HEK293 (cell line): ENCODE measurements around the gene PTPRH.

Source experiments
- CTCF ChIA-PET: fragments of 350-600 bp; formaldehyde crosslinking; extraction: SDS; loops from one replicate; lab custom pipeline; 2021; ENCODE audit warnings: antibody characterized with exemption; lab: Yijun Ruan, JAX
- POLR2A ChIA-PET: fragments of 300-600 bp; formaldehyde crosslinking; extraction: SDS; loops from one replicate; lab custom pipeline; 2020; ENCODE audit warnings: antibody characterized with exemption, inconsistent platforms; lab: Yijun Ruan, JAX
- H3K27ac ChIP-seq: fragments of 200-500 bp; sonication (Bioruptor generic); 2 replicates; pipeline ENCODE4 v1.5.1; 2014; ENCODE audit warnings: low read depth, low read length, control low read depth, inconsistent platforms; ENCODE audit errors: extremely low read depth
- H3K36me3 ChIP-seq, 2 experiments: fragments of 200-500 bp in 1 of 2; sonication (Bioruptor generic) in 1 of 2; 1 replicate in 1 of 2; 2 replicates in 1 of 2; pipeline ENCODE4 v1.5.1; 2014 to 2017; ENCODE audit warnings: inconsistent platforms in 2 of 2, low read length in 2 of 2; ENCODE audit not compliant: control insufficient read depth in 2 of 2, insufficient read depth in 1 of 2
- H3K4me1 ChIP-seq: fragments of 200-500 bp; sonication (Bioruptor generic); 2 replicates; pipeline ENCODE4 v1.5.1; 2014; ENCODE audit warnings: mild to moderate bottlenecking, low read length, inconsistent platforms; ENCODE audit not compliant: control insufficient read depth, insufficient read depth
- H3K4me3 ChIP-seq: 2 replicates; pipeline ENCODE4 v1.5.1; 2011; ENCODE audit warnings: low read depth, mild to moderate bottlenecking, control low read depth, low read length, moderate library complexity
- H3K9me3 ChIP-seq: fragments of 200-500 bp; sonication (Bioruptor generic); 2 replicates; pipeline ENCODE4 v1.5.1; 2014; ENCODE audit warnings: low read depth, low read length, inconsistent platforms; ENCODE audit not compliant: control insufficient read depth, insufficient read depth
- GLIS2 ChIP-seq: fragments of 450-650 bp; formaldehyde crosslinking; IDR thresholded peaks from 2 replicates; pipeline ENCODE4 v1.5.1; 2016; ENCODE audit warnings: missing biosample characterization, missing genetic modification characterization
- IKZF3 ChIP-seq: fragments of 450-650 bp; IDR thresholded peaks from 2 replicates; pipeline ENCODE4 v1.5.0; 2018; ENCODE audit warnings: missing biosample characterization, mild to moderate bottlenecking, missing genetic modification characterization, moderate library complexity
- REPIN1 ChIP-seq: fragments of 450-650 bp; formaldehyde crosslinking; IDR thresholded peaks from 2 replicates; pipeline ENCODE4 v1.5.1; 2017; ENCODE audit warnings: missing biosample characterization, missing genetic modification characterization, low read depth
- ZNF112 ChIP-seq: fragments of 450-650 bp; formaldehyde crosslinking; IDR thresholded peaks from 2 replicates; pipeline ENCODE4 v1.5.0; 2017; ENCODE audit warnings: missing biosample characterization, missing genetic modification characterization
- ZNF16 ChIP-seq: fragments of 450-650 bp; formaldehyde crosslinking; IDR thresholded peaks from 2 replicates; pipeline ENCODE4 v1.5.1; 2016; ENCODE audit warnings: low read depth, missing biosample characterization, missing genetic modification characterization
- ZNF175 ChIP-seq: fragments of 450-650 bp; formaldehyde crosslinking; IDR thresholded peaks from 2 replicates; pipeline ENCODE4 v1.5.1; 2016; ENCODE audit warnings: missing biosample characterization, missing genetic modification characterization
- ZNF19 ChIP-seq: fragments of 450-650 bp; formaldehyde crosslinking; IDR thresholded peaks from 2 replicates; pipeline ENCODE4; 2016; ENCODE audit warnings: missing biosample characterization, missing genetic modification characterization, low read depth
- ZNF292 ChIP-seq: fragments of 450-650 bp; formaldehyde crosslinking; IDR thresholded peaks from 2 replicates; pipeline ENCODE4 v1.5.1; 2016; ENCODE audit warnings: low read depth, missing biosample characterization, missing genetic modification characterization, borderline replicate concordance
- ZNF521 ChIP-seq: fragments of 450-650 bp; formaldehyde crosslinking; IDR thresholded peaks from 2 replicates; pipeline ENCODE4 v1.5.1; 2017; ENCODE audit warnings: missing biosample characterization, mild to moderate bottlenecking, missing genetic modification characterization
- ZNF529 ChIP-seq: fragments of 450-650 bp; formaldehyde crosslinking; IDR thresholded peaks from 2 replicates; pipeline ENCODE4 v1.5.1; 2017; ENCODE audit warnings: missing genetic modification characterization, missing biosample characterization; ENCODE audit not compliant: insufficient replicate concordance
- ZNF530 ChIP-seq: fragments of 450-650 bp; formaldehyde crosslinking; IDR thresholded peaks from 2 replicates; pipeline ENCODE4 v1.5.1; 2016; ENCODE audit warnings: low read depth, missing biosample characterization, missing genetic modification characterization
- ZNF600 ChIP-seq: fragments of 450-650 bp; formaldehyde crosslinking; IDR thresholded peaks from 2 replicates; pipeline ENCODE4 v1.5.1; 2016; ENCODE audit warnings: missing biosample characterization, missing genetic modification characterization
- ZSCAN30 ChIP-seq: fragments of 450-650 bp; IDR thresholded peaks from 2 replicates; pipeline ENCODE4 v1.5.1; 2018; ENCODE audit warnings: missing biosample characterization, mild to moderate bottlenecking, missing genetic modification characterization, moderate library complexity
- TF ChIP-seq, protein P1 (sequence below): fragments of 450-650 bp; formaldehyde crosslinking; IDR thresholded peaks from 2 replicates; pipeline ENCODE4 v1.5.1; 2017; ENCODE audit warnings: missing biosample characterization, missing genetic modification characterization
- TF ChIP-seq, protein P2 (sequence below): fragments of 450-650 bp; formaldehyde crosslinking; IDR thresholded peaks from 2 replicates; pipeline ENCODE4 v1.5.1; 2017; ENCODE audit warnings: missing biosample characterization, mild to moderate bottlenecking, missing genetic modification characterization, moderate library complexity
- TF ChIP-seq, protein P3 (sequence below): fragments of 450-650 bp; formaldehyde crosslinking; IDR thresholded peaks from 2 replicates; pipeline ENCODE4 v1.5.1; 2016; ENCODE audit warnings: missing biosample characterization, missing genetic modification characterization, borderline replicate concordance
- TF ChIP-seq, protein P4 (sequence below): fragments of 450-650 bp; IDR thresholded peaks from 2 replicates; pipeline ENCODE4 v1.5.1; 2018; ENCODE audit warnings: missing biosample characterization, mild to moderate bottlenecking, missing genetic modification characterization
- TF ChIP-seq, protein P5 (sequence below): fragments of 450-650 bp; formaldehyde crosslinking; IDR thresholded peaks from 2 replicates; pipeline ENCODE4 v1.5.1; 2016; ENCODE audit warnings: missing biosample characterization, missing genetic modification characterization, borderline replicate concordance

PTPRH gene

DNA sequence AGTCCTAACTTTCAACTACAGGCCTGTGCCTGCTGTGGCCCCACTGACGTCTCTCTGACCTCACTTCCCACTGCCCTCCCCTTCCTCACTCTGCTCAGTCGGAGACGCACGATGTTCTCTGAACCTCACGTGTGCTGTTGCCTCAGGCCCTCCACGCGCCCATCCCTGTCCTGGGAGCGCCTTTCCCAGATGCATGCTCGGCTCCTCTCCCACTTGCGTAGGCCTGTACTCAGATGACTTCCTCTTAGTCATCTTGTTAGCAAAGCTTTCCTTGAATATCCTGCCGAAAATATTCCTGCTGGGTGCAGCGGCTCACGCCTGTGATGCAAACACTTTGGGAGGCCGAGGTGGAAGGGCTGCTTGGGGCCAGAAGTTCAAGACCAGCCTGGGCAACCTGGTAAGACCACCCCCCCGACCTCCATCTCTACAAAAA lies 19.9 kb downstream of the PTPRH start:
- ChIA-PET POLR2A (interaction anchor here (0.6 kb wide), 2 partner anchors 173 to 255 kb away, joined by 4 to 6 read pairs; no protein-coding TSS in a partner anchor), CTCF (interaction anchor here (0.6 to 0.7 kb wide), 4 partner anchors 53 to 1132 kb away, joined by 3 to 4 read pairs (median 3); no protein-coding TSS in a partner anchor)
- Histone ChIP-seq H3K9me3 (no peaks in the 10 kb centered on the region), H3K4me3 (no peak overlapping the region), H3K36me3 (no peaks in the 10 kb centered on the region), H3K4me1 (no peaks in the 10 kb centered on the region), H3K27ac (no peak overlapping the region)
- no peak for TF ChIP-seq ZNF19 (tag by site-specific recombination)
- TF ChIP-seq, protein P1, sequence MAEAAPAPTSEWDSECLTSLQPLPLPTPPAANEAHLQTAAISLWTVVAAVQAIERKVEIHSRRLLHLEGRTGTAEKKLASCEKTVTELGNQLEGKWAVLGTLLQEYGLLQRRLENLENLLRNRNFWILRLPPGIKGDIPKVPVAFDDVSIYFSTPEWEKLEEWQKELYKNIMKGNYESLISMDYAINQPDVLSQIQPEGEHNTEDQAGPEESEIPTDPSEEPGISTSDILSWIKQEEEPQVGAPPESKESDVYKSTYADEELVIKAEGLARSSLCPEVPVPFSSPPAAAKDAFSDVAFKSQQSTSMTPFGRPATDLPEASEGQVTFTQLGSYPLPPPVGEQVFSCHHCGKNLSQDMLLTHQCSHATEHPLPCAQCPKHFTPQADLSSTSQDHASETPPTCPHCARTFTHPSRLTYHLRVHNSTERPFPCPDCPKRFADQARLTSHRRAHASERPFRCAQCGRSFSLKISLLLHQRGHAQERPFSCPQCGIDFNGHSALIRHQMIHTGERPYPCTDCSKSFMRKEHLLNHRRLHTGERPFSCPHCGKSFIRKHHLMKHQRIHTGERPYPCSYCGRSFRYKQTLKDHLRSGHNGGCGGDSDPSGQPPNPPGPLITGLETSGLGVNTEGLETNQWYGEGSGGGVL (tag by site-specific recombination): no peak
- TF ChIP-seq, all 188 proteins: peak for 0

DNA sequence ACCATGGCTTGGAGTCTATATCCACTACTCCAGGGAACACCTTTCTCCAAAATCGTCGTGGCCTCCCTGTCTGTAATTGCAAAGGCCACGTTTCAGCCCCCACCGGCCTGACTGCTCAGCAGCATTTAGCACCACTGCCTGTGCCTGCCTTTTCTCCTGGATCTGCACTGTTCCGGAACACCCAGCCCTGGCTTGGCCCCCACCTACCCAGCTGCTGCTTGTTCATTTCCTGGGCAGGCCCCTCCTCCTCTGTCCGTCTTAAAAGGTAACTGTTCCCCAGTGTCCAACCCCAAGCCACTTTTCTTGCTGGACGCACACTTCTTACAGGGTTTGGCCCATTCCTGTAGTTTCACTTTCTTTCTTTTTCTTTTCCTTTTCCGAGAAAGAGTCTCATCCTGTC lies 20.7 kb downstream of the PTPRH start:
- no peak for TF ChIP-seq ZNF521 (tag by site-specific recombination)
- no peak for TF ChIP-seq ZNF529 (tag by site-specific recombination)
- peak; percentile 83 for TF ChIP-seq ZNF600 (tag by site-specific recombination)
- no peak for TF ChIP-seq ZSCAN30 (tag by site-specific recombination)
- TF ChIP-seq, protein P2, sequence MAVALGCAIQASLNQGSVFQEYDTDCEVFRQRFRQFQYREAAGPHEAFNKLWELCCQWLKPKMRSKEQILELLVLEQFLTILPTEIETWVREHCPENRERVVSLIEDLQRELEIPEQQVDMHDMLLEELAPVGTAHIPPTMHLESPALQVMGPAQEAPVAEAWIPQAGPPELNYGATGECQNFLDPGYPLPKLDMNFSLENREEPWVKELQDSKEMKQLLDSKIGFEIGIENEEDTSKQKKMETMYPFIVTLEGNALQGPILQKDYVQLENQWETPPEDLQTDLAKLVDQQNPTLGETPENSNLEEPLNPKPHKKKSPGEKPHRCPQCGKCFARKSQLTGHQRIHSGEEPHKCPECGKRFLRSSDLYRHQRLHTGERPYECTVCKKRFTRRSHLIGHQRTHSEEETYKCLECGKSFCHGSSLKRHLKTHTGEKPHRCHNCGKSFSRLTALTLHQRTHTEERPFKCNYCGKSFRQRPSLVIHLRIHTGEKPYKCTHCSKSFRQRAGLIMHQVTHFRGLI (tag by site-specific recombination): no peak
- no peak for TF ChIP-seq ZNF175 (tag by site-specific recombination)
- TF ChIP-seq ZNF112 (tag by site-specific recombination): no peak
- TF ChIP-seq, protein P3, sequence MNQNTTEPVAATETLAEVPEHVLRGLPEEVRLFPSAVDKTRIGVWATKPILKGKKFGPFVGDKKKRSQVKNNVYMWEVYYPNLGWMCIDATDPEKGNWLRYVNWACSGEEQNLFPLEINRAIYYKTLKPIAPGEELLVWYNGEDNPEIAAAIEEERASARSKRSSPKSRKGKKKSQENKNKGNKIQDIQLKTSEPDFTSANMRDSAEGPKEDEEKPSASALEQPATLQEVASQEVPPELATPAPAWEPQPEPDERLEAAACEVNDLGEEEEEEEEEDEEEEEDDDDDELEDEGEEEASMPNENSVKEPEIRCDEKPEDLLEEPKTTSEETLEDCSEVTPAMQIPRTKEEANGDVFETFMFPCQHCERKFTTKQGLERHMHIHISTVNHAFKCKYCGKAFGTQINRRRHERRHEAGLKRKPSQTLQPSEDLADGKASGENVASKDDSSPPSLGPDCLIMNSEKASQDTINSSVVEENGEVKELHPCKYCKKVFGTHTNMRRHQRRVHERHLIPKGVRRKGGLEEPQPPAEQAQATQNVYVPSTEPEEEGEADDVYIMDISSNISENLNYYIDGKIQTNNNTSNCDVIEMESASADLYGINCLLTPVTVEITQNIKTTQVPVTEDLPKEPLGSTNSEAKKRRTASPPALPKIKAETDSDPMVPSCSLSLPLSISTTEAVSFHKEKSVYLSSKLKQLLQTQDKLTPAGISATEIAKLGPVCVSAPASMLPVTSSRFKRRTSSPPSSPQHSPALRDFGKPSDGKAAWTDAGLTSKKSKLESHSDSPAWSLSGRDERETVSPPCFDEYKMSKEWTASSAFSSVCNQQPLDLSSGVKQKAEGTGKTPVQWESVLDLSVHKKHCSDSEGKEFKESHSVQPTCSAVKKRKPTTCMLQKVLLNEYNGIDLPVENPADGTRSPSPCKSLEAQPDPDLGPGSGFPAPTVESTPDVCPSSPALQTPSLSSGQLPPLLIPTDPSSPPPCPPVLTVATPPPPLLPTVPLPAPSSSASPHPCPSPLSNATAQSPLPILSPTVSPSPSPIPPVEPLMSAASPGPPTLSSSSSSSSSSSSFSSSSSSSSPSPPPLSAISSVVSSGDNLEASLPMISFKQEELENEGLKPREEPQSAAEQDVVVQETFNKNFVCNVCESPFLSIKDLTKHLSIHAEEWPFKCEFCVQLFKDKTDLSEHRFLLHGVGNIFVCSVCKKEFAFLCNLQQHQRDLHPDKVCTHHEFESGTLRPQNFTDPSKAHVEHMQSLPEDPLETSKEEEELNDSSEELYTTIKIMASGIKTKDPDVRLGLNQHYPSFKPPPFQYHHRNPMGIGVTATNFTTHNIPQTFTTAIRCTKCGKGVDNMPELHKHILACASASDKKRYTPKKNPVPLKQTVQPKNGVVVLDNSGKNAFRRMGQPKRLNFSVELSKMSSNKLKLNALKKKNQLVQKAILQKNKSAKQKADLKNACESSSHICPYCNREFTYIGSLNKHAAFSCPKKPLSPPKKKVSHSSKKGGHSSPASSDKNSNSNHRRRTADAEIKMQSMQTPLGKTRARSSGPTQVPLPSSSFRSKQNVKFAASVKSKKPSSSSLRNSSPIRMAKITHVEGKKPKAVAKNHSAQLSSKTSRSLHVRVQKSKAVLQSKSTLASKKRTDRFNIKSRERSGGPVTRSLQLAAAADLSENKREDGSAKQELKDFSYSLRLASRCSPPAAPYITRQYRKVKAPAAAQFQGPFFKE (tag by site-specific recombination): no peak
- no peak for TF ChIP-seq ZNF16 (tag by site-specific recombination)
- H3K36me3 ChIP-seq: no peaks in the 10 kb centered on the region
- no peaks in the 10 kb centered on the region for H3K9me3 ChIP-seq
- H3K4me3 ChIP-seq: no peak overlapping the region
- CTCF ChIA-PET: interaction anchor here (0.6 to 0.7 kb wide), 2 partner anchors 53 to 1133 kb away, joined by 3 read pairs; no protein-coding TSS in a partner anchor
- no peaks in the 10 kb centered on the region for H3K4me1 ChIP-seq
- no peak overlapping the region for H3K27ac ChIP-seq
- POLR2A ChIA-PET: no interaction called here

DNA sequence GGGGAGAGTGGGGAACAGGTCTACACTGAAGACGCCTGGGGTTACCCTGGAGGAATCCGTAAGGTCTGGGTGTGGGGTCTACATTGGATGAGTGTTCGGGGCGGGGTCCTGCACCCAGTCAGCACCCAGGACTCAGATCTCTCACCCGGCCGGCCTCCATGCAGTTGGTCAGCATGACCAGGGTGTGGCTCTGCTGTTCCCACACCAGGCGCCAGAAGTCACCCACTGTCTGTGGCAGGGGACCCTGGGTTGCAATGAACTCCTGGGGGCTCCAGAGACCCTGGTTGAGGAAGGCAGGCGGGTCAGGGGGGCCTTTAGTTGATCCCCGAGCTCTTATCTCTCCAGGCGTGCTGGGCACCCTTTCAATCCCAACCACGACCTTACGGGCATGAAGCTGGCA lies 23.2 kb downstream of the PTPRH start:
- no peaks in the 10 kb centered on the region for H3K4me1 ChIP-seq
- no peak overlapping the region for H3K4me3 ChIP-seq
- ChIA-PET POLR2A (no interaction called here), CTCF (interaction anchor here (1.4 kb wide), 1 partner anchor 25 kb away, joined by 3 read pairs; no protein-coding TSS in a partner anchor)
- no peaks in the 10 kb centered on the region for H3K9me3 ChIP-seq
- H3K36me3 ChIP-seq: no peaks in the 10 kb centered on the region
- H3K27ac ChIP-seq: no peak overlapping the region
- TF ChIP-seq GLIS2 (no peak), ZNF292 (tag by site-specific recombination) (no peak), IKZF3 (tag by site-specific recombination) (no peak), REPIN1 (tag by site-specific recombination) (no peak), ZNF530 (no peak)
- TF ChIP-seq, protein P4, sequence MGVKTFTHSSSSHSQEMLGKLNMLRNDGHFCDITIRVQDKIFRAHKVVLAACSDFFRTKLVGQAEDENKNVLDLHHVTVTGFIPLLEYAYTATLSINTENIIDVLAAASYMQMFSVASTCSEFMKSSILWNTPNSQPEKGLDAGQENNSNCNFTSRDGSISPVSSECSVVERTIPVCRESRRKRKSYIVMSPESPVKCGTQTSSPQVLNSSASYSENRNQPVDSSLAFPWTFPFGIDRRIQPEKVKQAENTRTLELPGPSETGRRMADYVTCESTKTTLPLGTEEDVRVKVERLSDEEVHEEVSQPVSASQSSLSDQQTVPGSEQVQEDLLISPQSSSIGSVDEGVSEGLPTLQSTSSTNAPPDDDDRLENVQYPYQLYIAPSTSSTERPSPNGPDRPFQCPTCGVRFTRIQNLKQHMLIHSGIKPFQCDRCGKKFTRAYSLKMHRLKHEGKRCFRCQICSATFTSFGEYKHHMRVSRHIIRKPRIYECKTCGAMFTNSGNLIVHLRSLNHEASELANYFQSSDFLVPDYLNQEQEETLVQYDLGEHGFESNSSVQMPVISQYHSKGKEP (tag by site-specific recombination): no peak
- TF ChIP-seq, protein P5, sequence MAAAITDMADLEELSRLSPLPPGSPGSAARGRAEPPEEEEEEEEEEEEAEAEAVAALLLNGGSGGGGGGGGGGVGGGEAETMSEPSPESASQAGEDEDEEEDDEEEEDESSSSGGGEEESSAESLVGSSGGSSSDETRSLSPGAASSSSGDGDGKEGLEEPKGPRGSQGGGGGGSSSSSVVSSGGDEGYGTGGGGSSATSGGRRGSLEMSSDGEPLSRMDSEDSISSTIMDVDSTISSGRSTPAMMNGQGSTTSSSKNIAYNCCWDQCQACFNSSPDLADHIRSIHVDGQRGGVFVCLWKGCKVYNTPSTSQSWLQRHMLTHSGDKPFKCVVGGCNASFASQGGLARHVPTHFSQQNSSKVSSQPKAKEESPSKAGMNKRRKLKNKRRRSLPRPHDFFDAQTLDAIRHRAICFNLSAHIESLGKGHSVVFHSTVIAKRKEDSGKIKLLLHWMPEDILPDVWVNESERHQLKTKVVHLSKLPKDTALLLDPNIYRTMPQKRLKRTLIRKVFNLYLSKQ (tag by site-specific recombination): no peak
